GM18907 (cell line): Measurements from ENCODE around the gene UGT1A9.
"Not testable (repeated sequence)": the region's sequence is repeated elsewhere in the genome, so short reads cannot be mapped to it uniquely, and the experiment has no call there.

ENCODE experiments used
- ATAC-seq: cut with Tn5 transposase; IDR thresholded peaks from one replicate; pipeline ENCODE4 v1.9.1; 2021; ENCODE audit warnings: mild to moderate bottlenecking, moderate library complexity; ENCODE audit not compliant: unreplicated experiment

The UGT1A9 gene

GRCh38 chr2:233680361-233681045 is 8.8 kb downstream of the UGT1A9 start:
- no peak for ATAC-seq

GRCh38 chr2:233681521-233682099 is 9.9 kb downstream of the UGT1A9 start, which contains the start of gene UGT1A7:
Gene UGT1A7, plus strand, starts transcription at chr2:233681901. Its CDS starts 37 bp downstream, at chr2:233681938.
- no peak for ATAC-seq

DNA sequence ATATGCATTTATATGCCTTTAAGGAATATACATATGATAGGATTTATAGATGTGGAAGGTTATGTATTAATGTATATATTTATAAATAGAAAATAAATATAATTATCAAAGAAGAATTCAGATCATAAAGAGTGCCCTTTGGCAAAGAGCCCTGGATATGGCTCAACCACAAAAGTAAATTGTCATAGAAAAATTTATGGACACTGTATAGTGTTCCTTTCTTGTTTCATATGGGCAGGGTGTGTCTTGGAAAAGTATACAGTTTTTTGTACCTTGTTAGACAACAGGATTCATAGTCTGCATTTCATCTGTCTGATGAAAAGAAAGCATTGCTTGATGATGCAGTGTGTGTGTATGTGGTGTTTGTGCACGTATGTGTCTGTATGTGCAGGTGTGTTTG is 12.9 kb downstream of the UGT1A9 start:
- ATAC-seq = no peak

DNA sequence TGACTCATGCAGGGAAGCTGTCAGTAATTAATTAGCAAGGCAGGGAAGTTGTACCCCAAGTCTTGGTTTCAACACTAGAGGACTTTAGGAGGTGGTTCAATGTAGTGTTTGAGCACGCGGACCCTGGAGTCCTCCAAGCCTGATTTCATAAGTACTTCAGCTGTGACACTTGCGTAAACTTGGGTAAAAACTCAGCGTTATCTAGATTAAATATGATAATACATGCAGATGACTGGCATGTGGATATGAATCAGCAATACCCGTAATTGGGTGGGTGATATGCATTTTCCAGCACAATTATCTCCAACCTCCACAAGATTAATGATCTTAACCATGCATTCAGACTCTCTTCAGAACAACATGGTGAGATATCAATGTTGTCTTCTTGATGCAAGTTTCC is 15.2 kb downstream of the UGT1A9 start:
- no peak for ATAC-seq

GRCh38 chr2:233688341-233688740 is 16.6 kb downstream of the UGT1A9 start:
- no peak for ATAC-seq

DNA sequence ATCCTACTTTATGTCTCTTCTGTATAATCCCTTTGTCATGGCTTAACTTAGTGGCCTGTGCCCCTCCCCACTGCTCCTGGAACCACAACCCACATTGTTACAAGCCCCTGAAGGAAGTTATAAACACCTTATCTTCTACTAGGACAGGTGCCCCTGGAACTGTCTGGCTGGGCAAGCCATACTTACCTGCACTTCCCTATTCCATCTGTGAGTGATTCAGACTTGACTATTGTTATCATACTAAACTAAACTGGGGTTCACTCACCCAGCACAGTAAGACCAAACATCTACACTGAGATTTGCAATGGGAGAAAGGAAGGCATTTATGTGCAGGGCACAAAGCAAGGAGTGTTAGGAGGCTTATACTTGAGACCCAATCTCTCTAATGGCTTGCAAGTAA is 17.3 kb downstream of the UGT1A9 start:
- no peak for ATAC-seq

DNA sequence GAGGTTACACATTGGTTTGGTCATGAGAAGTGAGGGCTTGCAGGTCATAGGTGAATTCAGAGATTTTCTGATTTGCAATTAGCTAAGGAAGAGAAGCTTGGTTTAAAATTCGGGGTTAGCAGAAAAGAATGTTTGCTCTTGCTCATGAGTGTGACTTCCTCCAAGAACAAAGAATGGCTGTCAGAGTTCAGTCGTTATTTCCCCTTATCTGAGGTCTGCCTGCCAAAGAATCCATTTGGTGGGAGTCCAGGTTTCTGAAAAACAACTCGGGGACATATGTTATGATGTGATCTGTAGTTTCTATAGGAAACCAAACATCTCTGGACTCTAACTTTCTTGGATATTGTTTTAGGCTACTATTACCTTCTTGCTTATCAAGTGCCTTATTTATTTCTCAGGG is 17.8 kb downstream of the UGT1A9 start:
- no peak for ATAC-seq

DNA sequence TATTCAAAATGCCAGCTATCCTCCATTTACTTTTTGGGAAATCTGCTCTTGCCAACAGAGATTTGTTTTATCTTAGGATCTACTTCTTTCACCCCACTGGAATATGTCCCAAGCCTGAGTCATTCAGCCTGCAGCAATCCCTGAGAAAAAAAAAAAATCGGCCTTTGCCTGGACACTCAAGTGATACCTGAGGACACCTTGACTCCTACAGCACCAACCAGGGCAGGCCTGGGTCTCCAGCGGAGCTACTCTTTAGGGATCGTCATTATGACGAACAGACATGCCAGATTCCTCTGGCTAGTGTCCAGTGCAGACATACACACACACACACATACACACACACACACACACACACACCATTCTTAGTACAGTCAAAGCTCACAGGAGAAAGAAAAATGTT is 18.7 kb downstream of the UGT1A9 start:
- no peak for ATAC-seq

DNA sequence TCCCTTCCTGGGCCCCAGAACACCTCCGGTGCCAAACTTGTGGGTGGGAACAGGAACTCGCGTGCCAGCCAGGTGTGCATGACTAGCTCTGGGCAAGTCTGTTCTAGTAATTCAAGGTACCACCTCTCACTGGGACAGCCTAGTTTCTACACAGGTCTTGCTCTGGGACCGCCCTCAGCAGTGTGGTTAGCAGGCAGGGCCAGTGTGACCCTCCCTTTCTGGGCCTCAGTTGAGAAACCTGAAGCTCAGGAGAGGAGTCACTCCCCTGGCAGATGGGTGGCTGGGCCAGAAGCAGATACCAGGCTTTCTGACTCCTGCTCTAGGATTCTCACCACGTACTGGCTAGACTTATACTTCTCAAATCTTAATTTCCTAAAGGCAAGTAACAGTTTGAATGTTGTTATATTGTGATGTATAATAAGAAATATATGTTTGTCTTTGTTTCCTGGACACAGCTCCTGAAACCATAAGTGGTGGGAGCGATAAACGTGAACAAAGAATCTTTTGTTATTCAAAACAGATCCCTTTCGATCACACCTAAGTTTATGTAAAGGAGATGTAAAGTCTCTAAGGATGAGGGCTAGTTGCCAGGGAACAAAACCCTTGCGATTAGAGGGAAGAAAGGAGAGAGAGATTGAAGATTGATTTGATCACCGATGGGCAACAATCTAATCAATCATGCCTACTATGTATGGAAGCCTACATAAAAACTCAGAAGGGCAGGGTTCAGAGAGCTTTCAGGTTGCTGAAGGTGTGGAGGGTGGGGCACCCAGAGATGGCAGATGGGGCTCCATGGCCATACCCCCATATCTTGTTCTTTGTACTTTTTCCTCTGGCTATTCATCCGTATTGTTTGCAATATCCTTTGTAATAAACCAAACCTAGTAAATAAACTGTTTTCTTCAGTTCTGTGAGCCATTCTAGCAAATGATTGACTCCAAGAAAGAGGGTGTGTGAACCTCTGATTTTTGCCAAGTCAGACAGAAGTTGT is 20.0 kb downstream of the UGT1A9 start:
- no peak for ATAC-seq

DNA sequence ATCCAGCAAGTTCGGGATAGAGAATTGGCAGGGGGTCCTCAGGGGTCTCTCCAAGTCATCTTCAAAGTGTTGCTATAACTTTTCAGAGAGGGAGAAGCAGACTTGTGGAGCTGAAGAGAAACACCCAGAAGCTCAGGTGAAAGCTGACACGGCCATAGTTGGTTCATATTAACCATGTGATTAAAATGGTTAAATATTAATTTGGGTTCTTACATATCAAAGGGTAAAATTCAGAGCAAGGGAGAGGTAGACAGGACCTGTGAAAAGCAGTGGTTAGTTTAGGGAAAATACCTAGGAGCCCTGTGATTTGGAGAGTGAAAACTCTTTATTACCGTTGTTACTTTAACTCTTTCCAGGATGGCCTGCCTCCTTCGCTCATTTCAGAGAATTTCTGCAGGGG is 20.9 kb downstream of the UGT1A9 start, which contains the start of gene UGT1A6:
Gene UGT1A6, plus strand, starts transcription at position 243 of the 400 bp plus-strand sequence. Its CDS starts 115 bp downstream, at position 358.
- no peak for ATAC-seq

GRCh38 chr2:233693963-233694362 is 22.3 kb downstream of the UGT1A9 start:
- no peak for ATAC-seq

GRCh38 chr2:233698740-233699139 is 27.0 kb downstream of the UGT1A9 start:
- no peak for ATAC-seq

DNA sequence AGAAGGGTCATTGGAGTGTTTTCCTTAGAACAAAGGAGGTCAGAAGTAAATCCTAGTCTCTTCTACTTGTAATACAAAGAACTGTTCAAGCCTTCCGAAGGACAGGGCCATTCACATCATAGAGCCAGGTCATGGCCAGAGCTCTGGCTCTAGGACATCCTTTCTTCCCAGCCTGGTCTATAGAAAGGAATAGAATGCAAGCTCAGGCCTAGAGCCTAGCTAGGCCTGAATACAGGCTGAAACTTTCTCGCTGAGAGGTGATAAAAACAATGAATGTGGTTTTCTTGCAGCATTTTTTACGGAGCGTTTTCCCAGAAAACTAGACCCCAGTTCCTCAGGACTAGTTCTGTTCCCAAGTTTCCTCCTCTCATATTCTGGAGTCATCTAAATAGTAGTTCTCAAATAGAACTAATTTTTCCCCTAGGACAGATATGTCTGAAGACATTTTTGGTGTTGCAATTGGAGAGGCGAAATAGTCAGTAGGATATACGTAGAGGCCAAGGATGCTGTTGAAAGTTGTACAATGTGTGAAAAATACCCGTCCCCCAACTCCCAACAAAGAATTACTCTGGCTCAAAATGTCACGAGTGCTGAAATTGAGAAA is 27.8 kb downstream of the UGT1A9 start:
- no peak for ATAC-seq

DNA sequence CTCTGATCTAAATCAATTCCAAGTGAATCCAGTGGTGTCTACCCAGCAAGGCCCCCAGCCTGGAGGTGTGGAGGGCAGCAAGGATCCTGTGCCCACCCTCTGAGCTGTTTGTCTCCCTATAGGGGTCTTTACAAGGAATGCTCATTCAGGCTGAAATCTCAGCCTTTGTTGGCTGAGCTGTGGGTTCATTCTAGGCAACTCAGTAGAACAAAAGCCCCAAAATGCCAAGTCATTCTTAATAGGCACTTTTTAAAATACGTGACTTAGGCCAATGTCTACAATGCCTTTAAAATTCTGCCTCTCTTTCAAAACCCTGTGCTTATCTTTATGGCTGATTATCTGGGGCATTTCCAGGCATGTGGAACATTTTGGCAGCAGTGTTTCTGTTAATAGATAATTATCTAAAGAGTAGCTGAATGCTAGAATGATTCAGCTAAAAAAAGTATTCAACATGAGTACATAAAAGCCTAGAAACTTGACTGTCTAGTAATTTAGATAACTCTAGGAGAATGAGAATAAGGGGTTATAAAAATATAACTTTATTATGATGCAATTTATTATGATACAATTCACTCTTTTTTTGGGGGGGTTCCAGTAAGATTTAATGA is 28.4 kb downstream of the UGT1A9 start:
- no peak for ATAC-seq

GRCh38 chr2:233700842-233701241 is 29.1 kb downstream of the UGT1A9 start:
- not testable (repeated sequence) for ATAC-seq

DNA sequence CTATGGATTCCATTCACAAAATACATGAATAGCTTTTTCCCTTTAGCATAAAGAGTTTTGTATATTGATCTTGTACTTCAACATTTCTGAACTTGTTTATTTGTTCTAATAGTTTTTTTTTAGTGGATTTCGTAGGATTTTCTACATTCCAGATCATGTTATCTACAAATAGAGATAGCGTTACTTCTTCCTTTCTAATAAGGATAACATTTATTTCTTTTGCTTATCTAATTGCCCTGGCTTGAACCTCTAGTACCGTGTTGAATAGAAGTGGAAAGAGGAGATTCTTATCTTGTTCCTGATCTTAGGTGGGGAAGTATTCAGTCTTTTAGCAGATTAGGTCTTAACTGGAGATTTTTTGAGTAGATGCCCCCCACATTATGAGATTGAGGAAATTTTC is 30.5 kb downstream of the UGT1A9 start:
- ATAC-seq = no peak

DNA sequence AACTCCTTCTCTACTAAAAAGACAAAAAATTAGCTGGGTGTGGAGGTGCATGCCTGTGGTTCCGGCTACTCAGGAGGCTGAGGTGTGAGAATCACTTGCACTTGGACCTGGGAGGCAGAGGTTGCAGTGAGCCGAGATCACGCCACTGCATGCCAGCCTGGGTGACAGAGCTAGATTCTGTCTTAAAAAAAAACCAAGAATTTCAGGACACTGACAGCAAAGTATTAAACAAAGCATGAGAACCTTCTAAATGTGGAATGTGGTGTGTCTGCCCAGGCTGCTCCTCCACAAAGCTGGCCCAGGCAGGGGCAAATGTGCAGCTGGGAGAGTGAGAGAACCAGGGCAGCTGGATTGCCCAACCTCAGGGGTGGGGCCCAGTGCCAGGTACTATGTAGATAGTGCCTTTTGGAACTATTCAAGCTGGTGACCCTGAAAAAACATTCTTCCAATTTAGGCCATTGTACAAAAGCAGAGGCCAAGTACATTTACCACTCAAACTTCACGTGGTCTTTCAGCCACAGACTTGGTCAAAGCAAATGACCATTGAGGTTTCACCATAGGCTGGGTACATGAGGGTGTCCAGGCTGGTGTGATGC is 34.3 kb downstream of the UGT1A9 start:
- no peak for ATAC-seq

- ATAC-seq = no peak
Measured at GRCh38 chr2:233706720-233707119, 35.0 kb downstream of the UGT1A9 start.

GRCh38 chr2:233707940-233708644 is 36.4 kb downstream of the UGT1A9 start:
- no peak for ATAC-seq

DNA sequence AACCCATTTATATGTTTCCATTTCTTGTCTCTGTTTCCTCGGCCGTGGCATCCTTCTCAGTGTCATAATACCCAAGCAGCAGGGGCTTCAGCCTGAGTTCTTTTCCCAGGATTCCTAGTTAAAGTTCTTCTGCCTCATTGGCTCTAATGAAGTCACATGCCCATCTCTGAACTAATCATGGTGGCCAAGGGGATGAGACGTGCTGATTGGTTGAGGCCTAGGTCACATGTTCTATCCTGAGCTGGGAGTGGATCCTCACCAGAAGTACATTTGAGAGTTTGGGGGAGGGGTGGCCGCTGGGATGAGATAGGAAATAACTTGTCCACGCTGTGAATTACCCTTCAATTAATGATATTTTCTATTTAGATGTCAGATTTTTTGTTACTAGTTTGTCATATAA is 37.2 kb downstream of the UGT1A9 start:
- ATAC-seq = no peak
